Neutrophil (primary cell): ENCODE measurements around the gene RECQL.

ENCODE experiments used
- H3K27ac ChIP-seq: fragments of 200-600 bp; sonication (generic); 2 replicates; pipeline ENCODE4 v1.5.1; 2016; ENCODE audit warnings: mild to moderate bottlenecking, moderate library complexity
- H3K27me3 ChIP-seq: fragments of 200-600 bp; sonication (generic); 2 replicates; pipeline ENCODE4 v1.6.0; 2016; ENCODE audit warnings: mild to moderate bottlenecking
- H3K36me3 ChIP-seq: fragments of 200-600 bp; sonication (generic); 2 replicates; pipeline ENCODE4 v1.5.1; 2017
- H3K4me1 ChIP-seq, 2 experiments: fragments of 200-600 bp in 1 of 2; sonication (generic) in 1 of 2; 1 replicate in 1 of 2; 2 replicates in 1 of 2; pipeline versions ENCODE4 v1.5.1 to v1.6.1; 2013 to 2016; ENCODE audit warnings: low read depth in 1 of 2, low read length in 1 of 2, mild to moderate bottlenecking in 1 of 2, moderate library complexity in 1 of 2; ENCODE audit not compliant: control insufficient read depth in 1 of 2, insufficient read depth in 1 of 2
- H3K4me3 ChIP-seq, 2 experiments: fragments of 200-600 bp in 1 of 2; sonication (generic) in 1 of 2; 1 replicate in 1 of 2; 2 replicates in 1 of 2; pipeline ENCODE4 v1.5.1; 2013 to 2016; ENCODE audit warnings: low read depth in 1 of 2, low read length in 1 of 2, mild to moderate bottlenecking in 1 of 2, moderate library complexity in 1 of 2
- H3K9me3 ChIP-seq: fragments of 200-600 bp; sonication (generic); 2 replicates; pipeline ENCODE4 v1.5.1; 2016
- TF ChIP-seq, protein P1 (sequence below): fragments of 200-600 bp; sonication (generic); IDR thresholded peaks from 2 replicates; pipeline ENCODE4 v1.5.1; 2016; ENCODE audit warnings: antibody characterized with exemption

The RECQL gene

DNA sequence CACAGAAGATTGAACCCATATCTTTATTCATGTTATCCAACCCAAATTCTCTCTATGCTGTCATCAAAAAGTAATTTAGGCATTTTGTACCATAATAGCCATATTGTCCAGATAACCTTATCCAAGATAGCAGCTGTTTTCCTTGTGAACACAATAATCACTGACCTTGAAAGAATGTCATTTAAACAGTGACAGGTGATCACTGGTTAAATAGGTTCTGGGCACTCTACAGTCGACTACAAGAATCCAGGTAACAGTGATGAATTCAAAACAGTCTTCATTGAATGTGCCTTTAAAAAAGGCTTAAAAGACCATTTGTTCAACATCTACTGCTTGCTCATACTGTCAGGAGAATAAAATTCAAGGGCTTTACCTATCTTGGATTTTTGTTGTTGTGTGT, 20.1 kb upstream of the RECQL start:
- Histone ChIP-seq H3K9me3 (no peaks in the 10 kb centered on the region), H3K27ac (no peak overlapping the region), H3K36me3 (peaks cover 3% of the 10 kb centered on the region), H3K27me3 (peaks cover 32% of the 10 kb centered on the region), H3K4me3 (no peak overlapping the region), H3K4me1 (no peaks in the 10 kb centered on the region)
- TF ChIP-seq, protein P1, sequence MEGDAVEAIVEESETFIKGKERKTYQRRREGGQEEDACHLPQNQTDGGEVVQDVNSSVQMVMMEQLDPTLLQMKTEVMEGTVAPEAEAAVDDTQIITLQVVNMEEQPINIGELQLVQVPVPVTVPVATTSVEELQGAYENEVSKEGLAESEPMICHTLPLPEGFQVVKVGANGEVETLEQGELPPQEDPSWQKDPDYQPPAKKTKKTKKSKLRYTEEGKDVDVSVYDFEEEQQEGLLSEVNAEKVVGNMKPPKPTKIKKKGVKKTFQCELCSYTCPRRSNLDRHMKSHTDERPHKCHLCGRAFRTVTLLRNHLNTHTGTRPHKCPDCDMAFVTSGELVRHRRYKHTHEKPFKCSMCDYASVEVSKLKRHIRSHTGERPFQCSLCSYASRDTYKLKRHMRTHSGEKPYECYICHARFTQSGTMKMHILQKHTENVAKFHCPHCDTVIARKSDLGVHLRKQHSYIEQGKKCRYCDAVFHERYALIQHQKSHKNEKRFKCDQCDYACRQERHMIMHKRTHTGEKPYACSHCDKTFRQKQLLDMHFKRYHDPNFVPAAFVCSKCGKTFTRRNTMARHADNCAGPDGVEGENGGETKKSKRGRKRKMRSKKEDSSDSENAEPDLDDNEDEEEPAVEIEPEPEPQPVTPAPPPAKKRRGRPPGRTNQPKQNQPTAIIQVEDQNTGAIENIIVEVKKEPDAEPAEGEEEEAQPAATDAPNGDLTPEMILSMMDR = no peak

DNA sequence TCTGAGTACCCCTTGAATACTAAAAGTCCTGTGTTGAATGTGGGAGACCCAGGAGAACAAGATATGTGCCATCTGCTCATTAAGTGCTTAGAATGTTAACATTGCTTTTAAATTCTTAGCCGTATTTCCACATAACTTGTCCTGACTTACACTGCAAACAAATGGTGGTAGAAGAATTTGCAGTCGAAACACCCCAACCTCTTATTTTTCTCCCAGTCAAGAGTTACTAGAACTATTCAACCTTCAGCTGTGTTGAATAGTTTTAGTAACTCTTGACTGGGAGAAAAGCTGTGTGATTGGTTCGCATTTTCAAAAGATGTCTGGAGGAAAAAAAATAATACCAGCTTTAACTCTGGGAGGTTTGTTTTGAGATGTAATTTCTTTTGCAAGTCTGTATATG, 17.0 kb upstream of the RECQL start:
- TF ChIP-seq, protein P1 = no peak
- Histone ChIP-seq H3K36me3 (peaks cover 30% of the 10 kb centered on the region), H3K4me3 (no peak overlapping the region)

DNA sequence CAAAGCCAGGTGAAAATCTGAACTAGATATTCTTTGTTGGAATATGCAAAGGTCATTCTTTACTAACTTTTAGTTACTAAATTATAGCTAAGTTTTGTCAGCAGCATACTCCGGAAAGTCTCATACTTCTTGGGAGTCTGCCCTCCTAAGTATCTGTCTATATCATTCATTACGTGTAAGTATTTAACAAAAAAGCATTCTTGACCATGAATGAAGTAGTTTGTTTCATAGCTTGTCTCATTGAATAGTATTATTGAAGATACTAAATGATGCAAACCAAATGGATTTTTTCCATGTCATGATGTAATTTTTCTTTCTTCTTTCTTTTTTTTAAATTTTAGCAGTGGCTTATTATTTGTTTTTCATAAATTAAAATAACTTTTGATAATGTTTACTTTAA, 14.8 kb upstream of the RECQL start:
- Histone ChIP-seq H3K9me3 (no peaks in the 10 kb centered on the region), H3K4me3 (no peak overlapping the region), H3K36me3 (peaks cover 42% of the 10 kb centered on the region), H3K27ac (no peak overlapping the region), H3K27me3 (no peaks in the 10 kb centered on the region), H3K4me1 (no peaks in the 10 kb centered on the region)
- TF ChIP-seq, protein P1 = no peak

More for the DNA sequence above, 17.0 kb upstream of the RECQL start:
- no peaks in the 10 kb centered on the region for H3K9me3 ChIP-seq
- peaks cover 6% of the 10 kb centered on the region for H3K27me3 ChIP-seq
- no peak overlapping the region for H3K27ac ChIP-seq
- no peaks in the 10 kb centered on the region for H3K4me1 ChIP-seq

DNA sequence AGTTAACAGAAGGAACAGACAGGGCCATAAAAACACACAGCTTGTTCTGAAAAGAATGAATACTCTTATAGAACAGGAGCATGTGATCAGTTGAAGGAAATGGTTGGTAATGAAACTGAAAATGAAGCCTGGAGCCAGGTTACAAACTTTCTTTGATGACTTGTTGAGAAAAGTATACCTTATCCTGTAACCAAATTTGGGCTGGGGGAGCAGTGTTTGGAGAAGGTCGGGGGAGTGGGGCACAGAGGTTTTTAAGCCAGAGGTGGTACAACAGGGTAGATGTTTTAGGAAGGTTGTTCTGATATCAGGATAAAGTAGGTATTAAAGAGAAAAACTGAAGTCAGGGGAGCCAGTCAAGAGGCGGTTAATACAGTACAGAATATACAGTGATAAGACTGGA, 8.3 kb upstream of the RECQL start:
- no peak overlapping the region for H3K27ac ChIP-seq
- H3K27me3 ChIP-seq = no peaks in the 10 kb centered on the region
- no peak overlapping the region for H3K4me3 ChIP-seq

DNA sequence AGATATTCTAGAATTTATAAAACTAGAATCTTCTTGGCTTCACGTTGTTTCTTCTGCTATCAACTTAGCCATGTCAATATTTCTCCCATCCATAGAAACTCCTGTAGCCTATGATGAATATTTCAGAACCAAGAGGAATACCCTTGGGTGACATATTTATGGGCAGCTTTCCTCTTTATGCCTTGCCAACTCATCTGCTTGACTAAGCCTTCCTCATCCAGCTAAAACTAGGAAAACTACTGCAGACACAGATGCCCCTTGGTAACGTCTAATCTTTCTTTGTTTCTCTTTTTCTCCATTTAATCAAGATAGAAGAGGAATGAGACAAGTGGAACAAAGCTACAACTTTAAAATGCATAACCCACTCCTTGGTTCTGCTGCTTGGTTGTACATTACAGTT, 6.4 kb upstream of the RECQL start:
- H3K4me1 ChIP-seq = peaks cover 1% of the 10 kb centered on the region in 2 experiments
- H3K27ac ChIP-seq = no peak overlapping the region
- peaks cover 26% of the 10 kb centered on the region for H3K36me3 ChIP-seq
- no peaks in the 10 kb centered on the region for H3K27me3 ChIP-seq
- TF ChIP-seq, protein P1 = no peak
- H3K4me3 ChIP-seq = no peak overlapping the region
- no peaks in the 10 kb centered on the region for H3K9me3 ChIP-seq

More for the DNA sequence above, 8.3 kb upstream of the RECQL start:
- H3K36me3 ChIP-seq = peaks cover 44% of the 10 kb centered on the region
- no peaks in the 10 kb centered on the region for H3K4me1 ChIP-seq
- TF ChIP-seq, protein P1 = no peak
- no peaks in the 10 kb centered on the region for H3K9me3 ChIP-seq

DNA sequence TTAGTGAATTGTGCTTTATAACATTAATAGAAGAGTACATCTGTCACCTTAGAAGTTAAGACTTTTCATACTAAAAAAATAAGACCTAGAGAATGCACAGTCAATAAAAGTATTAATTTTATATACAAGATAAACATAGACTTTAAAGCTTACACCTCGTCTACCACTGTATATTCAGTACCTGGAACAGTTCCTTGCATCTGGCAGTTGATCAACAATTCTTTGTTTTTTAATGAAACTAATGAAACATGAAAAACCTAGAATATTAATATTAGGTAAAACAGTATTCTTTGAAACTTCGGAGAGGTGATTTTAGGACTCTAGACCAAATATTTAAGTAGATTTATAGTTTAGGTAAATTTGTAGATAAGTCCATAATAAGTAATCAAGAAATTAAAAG, 4.5 kb upstream of the RECQL start:
- Histone ChIP-seq H3K4me3 (no peak overlapping the region), H3K27ac (no peak overlapping the region), H3K36me3 (peaks cover 17% of the 10 kb centered on the region), H3K4me1 (peaks cover 10 to 12% of the 10 kb centered on the region in 2 experiments), H3K9me3 (no peaks in the 10 kb centered on the region), H3K27me3 (no peaks in the 10 kb centered on the region)
- TF ChIP-seq, protein P1 = no peak
